PC-9 (cell line): Measurements from ENCODE around the gene PTGFRN.

ENCODE experiments used
- CTCF ChIP-seq: fragments of 200-600 bp; sonication (generic); conservative IDR thresholded peaks from 2 replicates; pipeline ENCODE4 v1.6.1; 2017; ENCODE audit warnings: mixed run types, antibody characterized with exemption, mild to moderate bottlenecking, moderate library complexity
- EZH2 ChIP-seq: fragments of 200-600 bp; sonication (generic); IDR thresholded peaks from 2 replicates; pipeline ENCODE4 v1.8.0; 2017; ENCODE audit warnings: antibody characterized with exemption, low read depth

- TF ChIP-seq EZH2 (no peak), CTCF (no peak)
These were observed 74.0 kb downstream of the PTGFRN start for GRCh38 chr1:116983678-116984077.
